ENCODE results near the gene FNTB.
"Not testable (repeated sequence)": the region's sequence is repeated elsewhere in the genome, so short reads cannot be mapped to it uniquely, and the experiment has no call there.

The FNTB gene

GRCh38 chr14:65015391-65015790 lies 28.7 kb downstream of the FNTB start:
- no peak for DNase-seq (ENCODE audit: low spot score)

- DNase-seq (ENCODE audit: low spot score), result no peak
These were observed 29.8 kb downstream of the FNTB start for GRCh38 chr14:65016471-65016870.

GRCh38 chr14:65019944-65020566 lies 33.4 kb downstream of the FNTB start:
- DNase-seq (ENCODE audit: low spot score), result no peak

GRCh38 chr14:65024957-65025356 lies 38.3 kb downstream of the FNTB start:
- DNase-seq (ENCODE audit: low spot score), result no peak

GRCh38 chr14:65025818-65026217 lies 39.1 kb downstream of the FNTB start:
- DNase-seq (ENCODE audit: low spot score), result no peak

GRCh38 chr14:65026526-65026925 lies 39.8 kb downstream of the FNTB start:
- DNase-seq (ENCODE audit: low spot score), result no peak

- DNase-seq (ENCODE audit: low spot score), result no peak
These were observed 40.6 kb downstream of the FNTB start for GRCh38 chr14:65027127-65027799.

- no peak for DNase-seq (ENCODE audit: low spot score)
These were observed 42.2 kb downstream of the FNTB start for GRCh38 chr14:65028937-65029336.

- not testable (repeated sequence) for DNase-seq (ENCODE audit: low spot score)
These were observed 44.6 kb downstream of the FNTB start for GRCh38 chr14:65031321-65031720.

GRCh38 chr14:65032319-65032718 lies 45.6 kb downstream of the FNTB start:
- no peak for DNase-seq (ENCODE audit: low spot score)

- no peak for DNase-seq (ENCODE audit: low spot score)
These were observed 46.5 kb downstream of the FNTB start for GRCh38 chr14:65033181-65033580.

GRCh38 chr14:65034021-65034420 lies 47.3 kb downstream of the FNTB start:
- no peak for DNase-seq (ENCODE audit: low spot score)

GRCh38 chr14:65035049-65035448 lies 48.4 kb downstream of the FNTB start:
- peak; percentile 50 for DNase-seq (ENCODE audit: low spot score)

- no peak for DNase-seq (ENCODE audit: low spot score)
These were observed 52.3 kb downstream of the FNTB start for GRCh38 chr14:65038966-65039365.

- DNase-seq (ENCODE audit: low spot score), result no peak
These were observed 54.2 kb downstream of the FNTB start for GRCh38 chr14:65040666-65041433.

GRCh38 chr14:65041434-65041915 lies 54.8 kb downstream of the FNTB start:
- DNase-seq (ENCODE audit: low spot score), result no peak

- DNase-seq (ENCODE audit: low spot score), result no peak
These were observed 55.6 kb downstream of the FNTB start for GRCh38 chr14:65042296-65042695.

- no peak for DNase-seq (ENCODE audit: low spot score)
These were observed 56.2 kb downstream of the FNTB start for GRCh38 chr14:65042731-65043372.

- no peak for DNase-seq (ENCODE audit: low spot score)
These were observed 57.3 kb downstream of the FNTB start for GRCh38 chr14:65043893-65044595.

GRCh38 chr14:65044596-65044959 lies 57.9 kb downstream of the FNTB start:
- no peak for DNase-seq (ENCODE audit: low spot score)

- DNase-seq (ENCODE audit: low spot score), result no peak
These were observed 58.3 kb downstream of the FNTB start for GRCh38 chr14:65045006-65045405.

- no peak for DNase-seq (ENCODE audit: low spot score)
These were observed 59.0 kb downstream of the FNTB start for GRCh38 chr14:65045709-65046108.
